Central memory CD4-positive, alpha-beta T cell (primary cell): ENCODE data around the gene PRKAA2.
"Not testable (repeated sequence)": the region's sequence is repeated elsewhere in the genome, so short reads cannot be mapped to it uniquely, and the experiment has no call there.

Experiments
- DNase-seq: peaks from one replicate; pipeline ENCODE4 v3.0.0; 2022
- total RNA-seq, 3 experiments: gene quantifications; one replicate each; lab custom pipeline; 2026; lab: John Stamatoyannopoulos, UW

The PRKAA2 gene
- 0 reads per million in 3 experiments for total RNA-seq

- no peak for DNase-seq
Observed at GRCh38 chr1:56644919-56645676, at the start of gene PRKAA2. Gene PRKAA2 (plus strand): TSS chr1:56645314. CDS start chr1:56645388, 74 bp downstream.

- not testable (repeated sequence) for DNase-seq
Observed at GRCh38 chr1:56595397-56596191, 49.5 kb upstream of the PRKAA2 start.

- DNase-seq: not testable (repeated sequence)
Observed at GRCh38 chr1:56610097-56610496, 35.0 kb upstream of the PRKAA2 start.

GRCh38 chr1:56610770-56611169, 34.3 kb upstream of the PRKAA2 start:
- DNase-seq: not testable (repeated sequence)

GRCh38 chr1:56617141-56617540, 28.0 kb upstream of the PRKAA2 start:
- DNase-seq: no peak

- no peak for DNase-seq
Observed at GRCh38 chr1:56625819-56626440, 19.2 kb upstream of the PRKAA2 start.

- no peak for DNase-seq
Observed at GRCh38 chr1:56626546-56626945, 18.6 kb upstream of the PRKAA2 start.

GRCh38 chr1:56627019-56627635, 18.0 kb upstream of the PRKAA2 start:
- DNase-seq: no peak

- DNase-seq: no peak
Observed at GRCh38 chr1:56627636-56628039, 17.5 kb upstream of the PRKAA2 start.

GRCh38 chr1:56630786-56631185, 14.3 kb upstream of the PRKAA2 start:
- no peak for DNase-seq

- DNase-seq: no peak
Observed at GRCh38 chr1:56631901-56632300, 13.2 kb upstream of the PRKAA2 start.

GRCh38 chr1:56634981-56635380, 10.1 kb upstream of the PRKAA2 start:
- DNase-seq: no peak

GRCh38 chr1:56638248-56638647, 6.9 kb upstream of the PRKAA2 start:
- no peak for DNase-seq

- DNase-seq: no peak
Observed at GRCh38 chr1:56639211-56639610, 5.9 kb upstream of the PRKAA2 start.

- DNase-seq: no peak
Observed at GRCh38 chr1:56643661-56644060, 1.5 kb upstream of the PRKAA2 start.

GRCh38 chr1:56644064-56644918, 823 bp upstream of the PRKAA2 start:
- no peak for DNase-seq

GRCh38 chr1:56645677-56646305, 677 bp downstream of the PRKAA2 start:
- no peak for DNase-seq

- DNase-seq: no peak
Observed at GRCh38 chr1:56646611-56647010, 1.5 kb downstream of the PRKAA2 start.

GRCh38 chr1:56647106-56647505, 2.0 kb downstream of the PRKAA2 start:
- DNase-seq: no peak

GRCh38 chr1:56648546-56648945, 3.4 kb downstream of the PRKAA2 start:
- DNase-seq: no peak

- DNase-seq: no peak
Observed at GRCh38 chr1:56654126-56654923, 9.2 kb downstream of the PRKAA2 start.
